Activated naive CD4-positive, alpha-beta T cell treated with anti-CD3 and anti-CD28 coated beads, Interleukin-2, amount 10 ng/mL, durations not matched to agents 7 days and 5 days (primary cell): ENCODE results near the gene DNAH11.

ENCODE experiments used
- CTCF ChIA-PET: fragments of 350-600 bp; sonication (Branson Sonifier 250); formaldehyde crosslinking; loops from one replicate; lab custom pipeline; 2021; ENCODE audit warnings: antibody characterized with exemption; lab: Charles Lee
- DNase-seq: peaks from one replicate; pipeline ENCODE4 v3.0.0-alpha.2; 2020
- H3K27ac Mint-ChIP-seq: one replicate; pipeline ENCODE4 v1.8.0; 2021; ENCODE audit warnings: mild to moderate bottlenecking, moderate library complexity, mixed read lengths
- H3K27me3 Mint-ChIP-seq: one replicate; pipeline ENCODE4 v1.8.0; 2021; ENCODE audit warnings: mild to moderate bottlenecking, mixed read lengths
- H3K36me3 Mint-ChIP-seq: one replicate; pipeline ENCODE4 v1.8.0; 2021; ENCODE audit warnings: mixed read lengths
- H3K4me1 Mint-ChIP-seq: one replicate; pipeline ENCODE4 v1.8.0; 2021; ENCODE audit warnings: mixed read lengths
- H3K4me3 Mint-ChIP-seq: one replicate; pipeline ENCODE4 v1.8.0; 2021; ENCODE audit warnings: mild to moderate bottlenecking, moderate library complexity, mixed read lengths
- H3K9me3 Mint-ChIP-seq: one replicate; pipeline ENCODE4 v1.8.0; 2021; ENCODE audit warnings: mixed read lengths

DNAH11 gene

GRCh38 chr7:21617916-21618390 lies 75.1 kb downstream of the DNAH11 start:
- CTCF ChIA-PET, result no interaction called here

GRCh38 chr7:21618706-21619105 lies 75.9 kb downstream of the DNAH11 start:
- no peak overlapping the region for H3K4me3 Mint-ChIP-seq
- CTCF ChIA-PET, result no interaction called here

More at GRCh38 chr7:21617916-21618390, 75.1 kb downstream of the DNAH11 start:
- H3K36me3 Mint-ChIP-seq, result no peaks in the 10 kb centered on the region
- no peak overlapping the region for H3K4me3 Mint-ChIP-seq
- H3K27ac Mint-ChIP-seq, result no peak overlapping the region
- DNase-seq, result no peak
- no peaks in the 10 kb centered on the region for H3K27me3 Mint-ChIP-seq
- no peaks in the 10 kb centered on the region for H3K4me1 Mint-ChIP-seq
- peaks cover 3% of the 10 kb centered on the region for H3K9me3 Mint-ChIP-seq

GRCh38 chr7:21620054-21620453 lies 77.2 kb downstream of the DNAH11 start:
- CTCF ChIA-PET, result no interaction called here

More at GRCh38 chr7:21618706-21619105, 75.9 kb downstream of the DNAH11 start:
- DNase-seq, result no peak
- Mint-ChIP-seq H3K36me3 (no peaks in the 10 kb centered on the region), H3K4me1 (no peaks in the 10 kb centered on the region), H3K27ac (no peak overlapping the region), H3K27me3 (no peaks in the 10 kb centered on the region), H3K9me3 (peaks cover 3% of the 10 kb centered on the region)

GRCh38 chr7:21624320-21624719 lies 81.5 kb downstream of the DNAH11 start:
- Mint-ChIP-seq H3K36me3 (no peaks in the 10 kb centered on the region), H3K9me3 (peaks cover 3% of the 10 kb centered on the region), H3K27ac (no peak overlapping the region), H3K4me3 (no peak overlapping the region), H3K27me3 (no peaks in the 10 kb centered on the region), H3K4me1 (no peaks in the 10 kb centered on the region)
- CTCF ChIA-PET, result no interaction called here
- no peak for DNase-seq

More at GRCh38 chr7:21620054-21620453, 77.2 kb downstream of the DNAH11 start:
- DNase-seq, result no peak
- no peaks in the 10 kb centered on the region for H3K27me3 Mint-ChIP-seq
- peaks cover 3% of the 10 kb centered on the region for H3K9me3 Mint-ChIP-seq
- no peak overlapping the region for H3K4me3 Mint-ChIP-seq
- H3K4me1 Mint-ChIP-seq, result no peaks in the 10 kb centered on the region
- H3K36me3 Mint-ChIP-seq, result no peaks in the 10 kb centered on the region
- H3K27ac Mint-ChIP-seq, result no peak overlapping the region

- no peak for DNase-seq
- Mint-ChIP-seq H3K4me3 (no peak overlapping the region), H3K36me3 (no peaks in the 10 kb centered on the region), H3K27ac (no peak overlapping the region), H3K9me3 (no peaks in the 10 kb centered on the region), H3K27me3 (peaks cover 4% of the 10 kb centered on the region), H3K4me1 (no peaks in the 10 kb centered on the region)
- CTCF ChIA-PET, result no interaction called here
These were observed 93.9 kb downstream of the DNAH11 start for GRCh38 chr7:21636694-21637093.

- DNase-seq, result no peak
- Mint-ChIP-seq H3K27me3 (peaks cover 4% of the 10 kb centered on the region), H3K36me3 (no peaks in the 10 kb centered on the region), H3K4me3 (no peak overlapping the region), H3K4me1 (no peaks in the 10 kb centered on the region), H3K27ac (no peak overlapping the region), H3K9me3 (no peaks in the 10 kb centered on the region)
- CTCF ChIA-PET, result no interaction called here
These were observed 96.5 kb downstream of the DNAH11 start for GRCh38 chr7:21639206-21639868.

GRCh38 chr7:21640105-21640504 lies 97.3 kb downstream of the DNAH11 start:
- Mint-ChIP-seq H3K27ac (no peak overlapping the region), H3K9me3 (no peaks in the 10 kb centered on the region), H3K27me3 (peaks cover 4% of the 10 kb centered on the region), H3K36me3 (no peaks in the 10 kb centered on the region), H3K4me1 (no peaks in the 10 kb centered on the region), H3K4me3 (no peak overlapping the region)
- no peak for DNase-seq
- CTCF ChIA-PET, result no interaction called here

GRCh38 chr7:21641546-21641945 lies 98.7 kb downstream of the DNAH11 start:
- Mint-ChIP-seq H3K9me3 (no peaks in the 10 kb centered on the region), H3K27me3 (peaks cover 4% of the 10 kb centered on the region), H3K36me3 (no peaks in the 10 kb centered on the region)

GRCh38 chr7:21642422-21642821 lies 99.6 kb downstream of the DNAH11 start:
- peaks cover 4% of the 10 kb centered on the region for H3K27me3 Mint-ChIP-seq
- DNase-seq, result no peak
- H3K9me3 Mint-ChIP-seq, result no peaks in the 10 kb centered on the region
- no peak overlapping the region for H3K27ac Mint-ChIP-seq
- H3K4me3 Mint-ChIP-seq, result no peak overlapping the region
- CTCF ChIA-PET, result no interaction called here
- no peaks in the 10 kb centered on the region for H3K36me3 Mint-ChIP-seq
- H3K4me1 Mint-ChIP-seq, result no peaks in the 10 kb centered on the region

More at GRCh38 chr7:21641546-21641945, 98.7 kb downstream of the DNAH11 start:
- H3K4me3 Mint-ChIP-seq, result no peak overlapping the region
- H3K27ac Mint-ChIP-seq, result no peak overlapping the region
- no peak for DNase-seq
- H3K4me1 Mint-ChIP-seq, result no peaks in the 10 kb centered on the region
- CTCF ChIA-PET, result no interaction called here

- Mint-ChIP-seq H3K27me3 (no peaks in the 10 kb centered on the region), H3K4me3 (no peak overlapping the region), H3K27ac (no peak overlapping the region), H3K4me1 (no peaks in the 10 kb centered on the region), H3K36me3 (no peaks in the 10 kb centered on the region), H3K9me3 (no peaks in the 10 kb centered on the region)
- CTCF ChIA-PET, result no interaction called here
- no peak for DNase-seq
These were observed 108.9 kb downstream of the DNAH11 start for GRCh38 chr7:21651697-21652096.

GRCh38 chr7:21653623-21654022 lies 110.8 kb downstream of the DNAH11 start:
- Mint-ChIP-seq H3K36me3 (no peaks in the 10 kb centered on the region), H3K27me3 (no peaks in the 10 kb centered on the region), H3K4me1 (no peaks in the 10 kb centered on the region), H3K27ac (no peak overlapping the region), H3K4me3 (no peak overlapping the region), H3K9me3 (no peaks in the 10 kb centered on the region)
- CTCF ChIA-PET, result no interaction called here
- DNase-seq, result no peak

- CTCF ChIA-PET, result no interaction called here
- H3K36me3 Mint-ChIP-seq, result no peaks in the 10 kb centered on the region
- no peaks in the 10 kb centered on the region for H3K27me3 Mint-ChIP-seq
- H3K27ac Mint-ChIP-seq, result no peak overlapping the region
- no peaks in the 10 kb centered on the region for H3K9me3 Mint-ChIP-seq
- DNase-seq, result no peak
- no peaks in the 10 kb centered on the region for H3K4me1 Mint-ChIP-seq
- no peak overlapping the region for H3K4me3 Mint-ChIP-seq
These were observed 113.2 kb downstream of the DNAH11 start for GRCh38 chr7:21656081-21656480.

GRCh38 chr7:21656796-21657195 lies 114.0 kb downstream of the DNAH11 start:
- CTCF ChIA-PET, result no interaction called here
- Mint-ChIP-seq H3K4me3 (no peak overlapping the region), H3K27ac (no peak overlapping the region), H3K4me1 (no peaks in the 10 kb centered on the region), H3K9me3 (no peaks in the 10 kb centered on the region), H3K36me3 (no peaks in the 10 kb centered on the region), H3K27me3 (no peaks in the 10 kb centered on the region)
- DNase-seq, result no peak

- CTCF ChIA-PET, result no interaction called here
- Mint-ChIP-seq H3K27ac (no peak overlapping the region), H3K36me3 (no peaks in the 10 kb centered on the region), H3K4me3 (no peak overlapping the region), H3K9me3 (no peaks in the 10 kb centered on the region), H3K27me3 (no peaks in the 10 kb centered on the region), H3K4me1 (peaks cover 2% of the 10 kb centered on the region)
- DNase-seq, result no peak
These were observed 127.7 kb downstream of the DNAH11 start for GRCh38 chr7:21670496-21670895.

- CTCF ChIA-PET, result no interaction called here
- DNase-seq, result no peak
- Mint-ChIP-seq H3K4me3 (no peak overlapping the region), H3K36me3 (no peaks in the 10 kb centered on the region), H3K27me3 (no peaks in the 10 kb centered on the region), H3K4me1 (peaks cover 2% of the 10 kb centered on the region), H3K9me3 (no peaks in the 10 kb centered on the region), H3K27ac (no peak overlapping the region)
These were observed 129.0 kb downstream of the DNAH11 start for GRCh38 chr7:21671859-21672258.
